ENCODE data around the gene ID3. TPM values are rescaled to one million over a fixed set of nuclear protein-coding genes. Genes with fewer than 3 reads are reported as not detected.

The ID3 gene
- polyA plus RNA-seq, 1 experiment: 15.3 TPM

- Histone ChIP-seq H3K27me3 (ENCODE audit: control insufficient read depth, insufficient read depth, low read length) (no peaks in the 10 kb centered on the region), H3K27ac (ENCODE audit: low read depth, low read length) (no peak overlapping the region), H3K4me3 (ENCODE audit: low read depth, low read length) (no peak overlapping the region), H3K9me3 (ENCODE audit: control insufficient read depth, insufficient read depth, low read length) (no peaks in the 10 kb centered on the region)
- ChIA-PET POLR2A (interaction anchor here (0.6 to 0.7 kb wide), 2 partner anchors 32 to 160 kb away, joined by 3 to 8 read pairs; no protein-coding TSS in a partner anchor), CTCF (interaction anchor here (1.1 to 2.9 kb wide), 5 partner anchors 10 to 109 kb away, joined by 3 to 19 read pairs (median 4); no protein-coding TSS in a partner anchor)
- TF ChIP-seq CTCF (IDR thresholded peaks at IDR 0.05; ENCODE audit: low read depth, low read length): no peak
- DNase-seq (ENCODE audit: low read depth, low spot score): no peak
These were observed 31.4 kb downstream of the ID3 start for GRCh38 chr1:23527900-23528249.

- no peak for DNase-seq (ENCODE audit: low read depth, low spot score)
- ChIA-PET POLR2A (interaction anchor here (0.6 kb wide), 1 partner anchor 33 kb away, joined by 8 read pairs; no protein-coding TSS in a partner anchor), CTCF (interaction anchor here (0.6 to 1.6 kb wide), 4 partner anchors 31 to 218 kb away, joined by 3 to 4 read pairs (median 4); no protein-coding TSS in a partner anchor)
- Histone ChIP-seq H3K27me3 (ENCODE audit: control insufficient read depth, insufficient read depth, low read length) (no peaks in the 10 kb centered on the region), H3K4me3 (ENCODE audit: low read depth, low read length) (no peak overlapping the region), H3K27ac (ENCODE audit: low read depth, low read length) (no peak overlapping the region), H3K9me3 (ENCODE audit: control insufficient read depth, insufficient read depth, low read length) (no peaks in the 10 kb centered on the region)
- no peak for TF ChIP-seq CTCF (IDR thresholded peaks at IDR 0.05; ENCODE audit: low read depth, low read length)
These were observed 31.9 kb downstream of the ID3 start for GRCh38 chr1:23527366-23527765.

- ChIA-PET POLR2A (interaction anchor here (0.6 kb wide), 1 partner anchor 182 kb away, joined by 6 read pairs; the partner anchor contains the start of gene HNRNPR), CTCF (interaction anchor here (0.6 to 1.1 kb wide), 2 partner anchors 110 to 219 kb away, joined by 4 read pairs; no protein-coding TSS in a partner anchor)
- DNase-seq (ENCODE audit: low read depth, low spot score): no peak
- TF ChIP-seq CTCF (IDR thresholded peaks at IDR 0.05; ENCODE audit: low read depth, low read length): no peak
- Histone ChIP-seq H3K27me3 (ENCODE audit: control insufficient read depth, insufficient read depth, low read length) (no peaks in the 10 kb centered on the region), H3K27ac (ENCODE audit: low read depth, low read length) (no peak overlapping the region), H3K9me3 (ENCODE audit: control insufficient read depth, insufficient read depth, low read length) (no peaks in the 10 kb centered on the region; the same call in 1 of the 2 replicates), H3K4me3 (ENCODE audit: low read depth, low read length) (no peak overlapping the region)
These were observed 32.8 kb downstream of the ID3 start for GRCh38 chr1:23526329-23527041.

GRCh38 chr1:23525558-23526250 is 33.6 kb downstream of the ID3 start:
- ChIA-PET CTCF (interaction anchor here (0.8 to 2.4 kb wide), 2 partner anchors 26 to 29 kb away, joined by 3 to 10 read pairs; no protein-coding TSS in a partner anchor), POLR2A (interaction anchor here (0.6 kb wide), 1 partner anchor 181 kb away, joined by 6 read pairs; the partner anchor contains the start of gene HNRNPR)
- no peaks in the 10 kb centered on the region for H3K27me3 ChIP-seq (ENCODE audit: control insufficient read depth, insufficient read depth, low read length)
- H3K27ac ChIP-seq (ENCODE audit: low read depth, low read length): no peak overlapping the region
- TF ChIP-seq CTCF (IDR thresholded peaks at IDR 0.05; ENCODE audit: low read depth, low read length): no peak
- H3K9me3 ChIP-seq (ENCODE audit: control insufficient read depth, insufficient read depth, low read length): no peaks in the 10 kb centered on the region; the same call in 1 of the 2 replicates
- H3K4me3 ChIP-seq (ENCODE audit: low read depth, low read length): no peak overlapping the region
- DNase-seq (ENCODE audit: low read depth, low spot score): no peak

Measured in AG04450 (cell line).